ENCODE results near the gene CEBPA. TPM values are rescaled to one million over a fixed set of nuclear protein-coding genes. Genes with fewer than 3 reads are reported as not detected.

The CEBPA gene
- total RNA-seq, 4 donors from 2014 or later = 12.9 to 31.0 (median 17.4) TPM

DNA sequence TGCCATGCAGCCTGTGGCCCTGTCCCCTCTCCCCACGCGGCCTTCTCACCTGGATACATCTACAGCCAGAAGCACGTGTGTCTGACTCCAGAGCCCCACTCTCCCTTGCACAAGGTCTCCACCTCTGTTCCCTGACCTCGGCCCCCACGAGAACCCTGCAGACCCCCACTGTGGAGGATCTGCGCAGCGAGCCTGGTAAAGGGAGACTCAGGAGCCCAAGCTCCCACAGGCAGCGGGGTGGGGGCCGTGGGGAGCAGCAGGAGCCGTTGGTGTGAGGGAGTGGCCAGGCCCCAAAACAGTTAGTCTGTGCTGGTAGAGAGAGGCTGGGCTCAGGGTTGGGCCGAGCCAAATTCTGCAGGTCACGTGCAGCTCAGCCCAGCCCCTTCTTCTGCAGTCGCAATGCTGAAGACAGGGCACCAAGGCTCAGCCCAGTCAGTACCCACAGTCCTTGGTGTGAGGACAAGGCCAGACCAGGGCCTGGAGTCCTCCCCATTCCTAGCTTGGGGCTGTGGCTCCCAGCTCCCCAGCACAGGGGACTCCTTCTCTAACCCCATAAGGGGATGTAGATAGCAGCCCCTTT is 48.0 kb downstream of the CEBPA start:
- Histone ChIP-seq H3K27me3 (no peaks in the 10 kb centered on the region), H3K4me1 (no peaks in the 10 kb centered on the region), H3K9me3 (no peaks in the 10 kb centered on the region), H3K36me3 (no peaks in the 10 kb centered on the region), H3K27ac (no peak overlapping the region), H3K4me3 (replicated peaks in 1 of 3) (no peak overlapping the region)
- WGBS, 2 donors = 78% methylated on average over 7 to 10 of the region's 13 CpGs
- no peak for DNase-seq
- TF ChIP-seq POLR2A (IDR thresholded peaks at IDR 0.05) = no peak
- TF ChIP-seq, protein P1, sequence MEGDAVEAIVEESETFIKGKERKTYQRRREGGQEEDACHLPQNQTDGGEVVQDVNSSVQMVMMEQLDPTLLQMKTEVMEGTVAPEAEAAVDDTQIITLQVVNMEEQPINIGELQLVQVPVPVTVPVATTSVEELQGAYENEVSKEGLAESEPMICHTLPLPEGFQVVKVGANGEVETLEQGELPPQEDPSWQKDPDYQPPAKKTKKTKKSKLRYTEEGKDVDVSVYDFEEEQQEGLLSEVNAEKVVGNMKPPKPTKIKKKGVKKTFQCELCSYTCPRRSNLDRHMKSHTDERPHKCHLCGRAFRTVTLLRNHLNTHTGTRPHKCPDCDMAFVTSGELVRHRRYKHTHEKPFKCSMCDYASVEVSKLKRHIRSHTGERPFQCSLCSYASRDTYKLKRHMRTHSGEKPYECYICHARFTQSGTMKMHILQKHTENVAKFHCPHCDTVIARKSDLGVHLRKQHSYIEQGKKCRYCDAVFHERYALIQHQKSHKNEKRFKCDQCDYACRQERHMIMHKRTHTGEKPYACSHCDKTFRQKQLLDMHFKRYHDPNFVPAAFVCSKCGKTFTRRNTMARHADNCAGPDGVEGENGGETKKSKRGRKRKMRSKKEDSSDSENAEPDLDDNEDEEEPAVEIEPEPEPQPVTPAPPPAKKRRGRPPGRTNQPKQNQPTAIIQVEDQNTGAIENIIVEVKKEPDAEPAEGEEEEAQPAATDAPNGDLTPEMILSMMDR (IDR thresholded peaks at IDR 0.05) = no peak
- intact Hi-C loops (cut with DNase I) = no loop called here

DNA sequence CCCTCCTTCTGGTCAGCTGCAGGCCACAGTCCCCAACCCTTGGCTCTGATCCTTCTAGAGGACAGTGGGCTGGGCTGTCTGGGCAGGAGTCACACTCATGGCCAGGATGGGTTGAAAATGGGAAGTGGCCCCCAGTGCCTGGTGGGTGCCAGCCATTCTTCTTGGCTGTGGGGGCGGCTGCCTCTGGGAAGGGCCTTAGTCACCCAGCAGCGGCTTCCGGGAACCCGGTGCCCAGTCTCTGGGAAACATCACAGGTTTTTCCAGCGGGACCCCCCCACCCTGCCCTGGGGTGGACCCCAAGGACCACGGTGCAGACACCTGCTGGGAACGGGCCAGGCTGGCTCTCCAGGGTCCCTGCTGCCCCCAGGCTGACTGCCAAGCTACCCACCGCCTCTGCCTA is 49.4 kb downstream of the CEBPA start:
- Histone ChIP-seq H3K9me3 (no peaks in the 10 kb centered on the region), H3K27me3 (no peaks in the 10 kb centered on the region), H3K36me3 (no peaks in the 10 kb centered on the region), H3K27ac (no peak overlapping the region), H3K4me1 (no peaks in the 10 kb centered on the region), H3K4me3 (replicated peaks in 1 of 3) (no peak overlapping the region)
- no peak for DNase-seq
- 87 to 89% methylated on average over 4 to 5 of the region's 8 CpGs for WGBS, 2 donors
- intact Hi-C loops (cut with DNase I) = no loop called here
- TF ChIP-seq, protein P1 (IDR thresholded peaks at IDR 0.05) = no peak
- no peak for TF ChIP-seq POLR2A (IDR thresholded peaks at IDR 0.05)

DNA sequence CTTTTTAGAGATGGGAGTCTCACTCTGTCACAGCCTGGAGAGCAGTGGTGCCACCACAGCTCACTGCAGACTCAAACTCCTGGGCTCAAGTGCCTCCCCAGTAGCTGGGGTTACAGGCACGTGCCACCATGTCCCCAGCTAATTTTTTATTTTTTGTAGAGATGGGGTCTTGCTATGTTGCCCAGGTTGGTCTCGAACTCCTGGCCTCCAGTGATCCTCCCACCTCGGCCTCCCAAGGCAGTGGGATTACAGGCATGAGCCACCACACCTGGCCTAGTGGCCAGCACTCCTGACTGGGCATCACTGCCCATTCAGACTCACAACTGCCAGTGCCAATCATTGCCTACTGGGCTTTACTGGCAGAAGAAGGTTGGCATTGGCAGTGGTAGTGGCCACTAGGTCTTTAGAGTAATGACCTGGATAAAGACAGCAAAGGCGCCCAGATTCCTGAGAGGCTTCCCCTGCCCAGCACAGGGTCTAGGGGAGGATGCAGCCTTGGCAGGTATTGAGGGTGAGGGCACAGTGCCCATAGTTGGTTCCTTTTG is 49.8 kb downstream of the CEBPA start:
- intact Hi-C loops (cut with DNase I) = no loop called here
- H3K4me3 ChIP-seq (replicated peaks in 1 of 3) = no peak overlapping the region
- H3K4me1 ChIP-seq = no peaks in the 10 kb centered on the region
- H3K9me3 ChIP-seq = no peaks in the 10 kb centered on the region
- H3K27me3 ChIP-seq = no peaks in the 10 kb centered on the region
- H3K36me3 ChIP-seq = no peaks in the 10 kb centered on the region
- TF ChIP-seq POLR2A (IDR thresholded peaks at IDR 0.05) = no peak
- TF ChIP-seq, protein P1 (IDR thresholded peaks at IDR 0.05) = no peak
- 89 to 96% methylated on average over 4 of the region's 4 CpGs for WGBS, 2 donors
- no peak overlapping the region for H3K27ac ChIP-seq
- no peak for DNase-seq

DNA sequence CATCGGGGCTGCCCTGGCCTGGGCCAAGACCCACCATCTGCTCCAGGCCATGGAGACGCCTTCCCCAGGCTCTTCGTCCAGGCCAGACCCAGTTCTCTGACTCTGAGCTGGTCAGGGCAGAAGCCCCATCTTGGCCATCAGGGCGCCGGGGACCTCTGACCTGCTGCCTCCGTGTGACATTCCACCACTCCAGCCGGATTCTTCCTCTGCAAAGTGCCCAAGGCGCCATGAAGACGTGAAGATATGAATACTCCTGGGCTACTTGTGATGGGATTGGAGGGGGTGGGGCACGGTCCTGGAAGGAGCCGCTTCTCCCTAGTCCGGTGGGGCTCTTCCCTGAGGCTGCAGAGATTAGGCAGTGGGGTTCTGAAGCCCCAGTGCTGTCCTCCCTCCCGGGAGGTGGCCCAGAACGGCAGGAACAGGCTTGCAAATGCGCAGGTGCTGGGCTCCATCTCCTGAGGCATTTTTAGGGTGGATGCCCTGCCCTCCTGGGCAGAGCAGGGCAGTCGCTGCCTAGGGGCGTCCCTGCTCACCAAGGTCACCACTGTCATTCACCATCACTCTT is 50.7 kb downstream of the CEBPA start:
- TF ChIP-seq, protein P1 (IDR thresholded peaks at IDR 0.05) = no peak
- no peak for TF ChIP-seq POLR2A (IDR thresholded peaks at IDR 0.05)
- H3K4me1 ChIP-seq = no peaks in the 10 kb centered on the region
- intact Hi-C loops (cut with DNase I) = no loop called here
- H3K9me3 ChIP-seq = no peaks in the 10 kb centered on the region
- no peak overlapping the region for H3K4me3 ChIP-seq (replicated peaks in 1 of 3)
- 77 to 83% methylated on average over 14 to 15 of the region's 17 CpGs for WGBS, 2 donors
- no peak overlapping the region for H3K27ac ChIP-seq
- no peaks in the 10 kb centered on the region for H3K36me3 ChIP-seq
- H3K27me3 ChIP-seq = no peaks in the 10 kb centered on the region
- no peak for DNase-seq

DNA sequence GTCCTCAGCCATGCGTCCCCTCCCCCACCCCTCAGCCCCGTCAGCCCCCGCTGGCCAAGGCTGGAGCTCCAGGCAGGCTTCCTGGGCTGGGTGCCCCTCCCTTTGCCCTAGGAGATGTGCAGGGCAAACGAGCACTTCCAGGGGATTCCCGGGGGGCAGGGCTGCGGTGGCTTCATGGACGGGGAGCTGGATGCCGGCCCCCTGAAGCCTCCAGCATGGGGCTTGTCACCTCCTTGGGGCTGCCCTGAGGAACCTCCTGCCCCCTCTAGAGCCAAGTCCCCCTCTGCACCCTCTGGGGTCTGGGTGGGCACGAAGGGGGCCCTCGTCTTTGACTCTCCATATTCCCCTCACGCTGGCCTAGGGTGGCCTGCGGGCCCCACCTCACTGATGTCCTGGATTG is 51.3 kb downstream of the CEBPA start:
- intact Hi-C loops (cut with DNase I) = no loop called here
- no peak for DNase-seq
- WGBS, 2 donors = 54 to 77% methylated on average over 4 to 5 of the region's 12 CpGs
- Histone ChIP-seq H3K27me3 (no peaks in the 10 kb centered on the region), H3K9me3 (no peaks in the 10 kb centered on the region), H3K4me3 (replicated peaks in 1 of 3) (no peak overlapping the region), H3K27ac (no peak overlapping the region), H3K36me3 (no peaks in the 10 kb centered on the region), H3K4me1 (no peaks in the 10 kb centered on the region)
- TF ChIP-seq, protein P1 (IDR thresholded peaks at IDR 0.05) = no peak
- no peak for TF ChIP-seq POLR2A (IDR thresholded peaks at IDR 0.05)
